Spleen (tissue), 13 donors: ENCODE data around the gene NPHP4. TPM values are rescaled to one million over a fixed set of nuclear protein-coding genes. Genes with fewer than 3 reads are reported as not detected.

ENCODE experiments used
- DNase-seq: peaks from one replicate; pipeline ENCODE4 v3.0.0-alpha.2; 2020
- H3K27ac ChIP-seq, 8 donors: fragments of 200-600 bp; sonication (generic) in 7 of 8; 1 replicate in 4 of 8; 2 replicates in 4 of 8; pipeline versions ENCODE4 v1.5.0 to v1.8.0; 2016 to 2021; ENCODE audit warnings: inconsistent platforms in 4 of 8, mild to moderate bottlenecking in 4 of 8, moderate library complexity in 1 of 8
- H3K27me3 ChIP-seq, 7 donors: fragments of 200-600 bp; sonication (generic) in 6 of 7; replicated peaks in 1 of 7; 1 replicate in 4 of 7; 2 replicates in 3 of 7; pipeline versions ENCODE4 v1.5.0 to v1.8.0; 2016 to 2021; ENCODE audit warnings: inconsistent platforms in 3 of 7, mild to moderate bottlenecking in 1 of 7
- H3K36me3 ChIP-seq, 6 donors: fragments of 200-600 bp; sonication (generic) in 5 of 6; 1 replicate in 4 of 6; 2 replicates in 2 of 6; pipeline versions ENCODE4 v1.5.0 to v1.8.0; 2016 to 2021; ENCODE audit warnings: inconsistent platforms in 2 of 6
- H3K4me1 ChIP-seq, 6 donors: fragments of 200-600 bp; sonication (generic) in 5 of 6; 1 replicate in 3 of 6; 2 replicates in 3 of 6; pipeline versions ENCODE4 v1.5.0 to v1.8.0; 2016 to 2021; ENCODE audit warnings: inconsistent platforms in 3 of 6
- H3K4me3 ChIP-seq, 8 donors: fragments of 200-600 bp; sonication (generic) in 7 of 8; 1 replicate in 4 of 8; 2 replicates in 4 of 8; pipeline versions ENCODE4 v1.5.0 to v1.8.0; 2016 to 2021; ENCODE audit warnings: inconsistent platforms in 4 of 8, mild to moderate bottlenecking in 4 of 8, moderate library complexity in 2 of 8
- H3K9me3 ChIP-seq, 8 donors: fragments of 200-600 bp; sonication (generic) in 7 of 8; 1 replicate in 4 of 8; 2 replicates in 4 of 8; pipeline versions ENCODE4 v1.5.0 to v1.8.0; 2016 to 2021; ENCODE audit warnings: inconsistent platforms in 4 of 8
- CTCF ChIP-seq, 11 experiments: fragments of 200-600 bp in 7 of 11; fragments of 450-650 bp in 4 of 11; sonication (generic) in 4 of 11; IDR thresholded peaks in 8 of 11; conservative IDR thresholded peaks in 3 of 11; 1 replicate in 7 of 11; 2 replicates in 4 of 11; pipeline versions ENCODE4 v1.4.0 to v1.8.0; 2016 to 2021; ENCODE audit warnings: antibody characterized with exemption in 11 of 11, inconsistent platforms in 4 of 11, mild to moderate bottlenecking in 1 of 11
- POLR2A ChIP-seq, 3 donors: fragments of 450-650 bp; IDR thresholded peaks; one replicate each; pipeline ENCODE4 v1.5.1; 2017; ENCODE audit warnings: antibody characterized with exemption in 3 of 3, mild to moderate bottlenecking in 1 of 3
- POLR2AphosphoS5 ChIP-seq, 3 donors: sonication (generic); formaldehyde crosslinking; IDR thresholded peaks; one replicate each; pipeline ENCODE4 v1.5.1; 2017; ENCODE audit warnings: antibody characterized with exemption in 3 of 3
- WGBS, 5 donors: extraction: QIAGEN DNeasy Blood & Tissue Kit in 3 of 5; methylation state at CpG; one replicate each; pipeline versions ENCODE4 v1.1.5 to v1.1.7; 2013 to 2018; 5-methylcytosine and 5-hydroxymethylcytosine counted together
- intact Hi-C: fragments of 100-400 bp; cut with DNase I; formaldehyde crosslinking; loops from one replicate; pipeline ENCODE4 v1.15.0; 2023; ENCODE audit warnings: low total_unique reads
- long read RNA-seq, 2 donors: transcript quantifications; one replicate each; lab custom pipeline, GENCODE V29; 2026
- polyA plus RNA-seq, 3 donors: library from polyadenylated mRNA; stranded (reverse); fragments of 200-250 nt; gene quantifications; one replicate each; pipeline ENCODE4 v1.2.1, GENCODE V29; 2013
- total RNA-seq, 7 donors: library from RNA; depleted of rRNA in 3 of 7; stranded (reverse); fragments of >200 nt in 3 of 7; fragmentation: NEBNext Ultra II Directional in 4 of 7; extraction: Animal tissue kit (Norgen Biotek cat#: 25700) in 4 of 7; gene quantifications; one replicate each; pipeline versions ENCODE4 v1.1.0 to v1.2.1, GENCODE V29; 2016 to 2021
- donor health status: healthy with polysubstance abuse.
- donor health status: DM: no; HTN: no; CAD: no; lungs with moderate emphysema.
- donor health status: DM: no; HTN: no; CAD: no.
- donor health status: Bipolar disorder and iron deficiency.
- donor health status: healthy.
- donor health status: DM: no; HTN: no; CAD: no.
- donor health status: DM: yes; HTN: yes; CAD: no.

NPHP4 gene
- 10 to 100 TPM in 5 of 7 donors, 1 to 10 TPM in 2; 8.4 to 17.5 (median 10.9) TPM for total RNA-seq
- polyA plus RNA-seq: 1 to 10 TPM; 1.2 to 3.4 (median 2.6) TPM
- long read RNA-seq, donor 1: 0 reads
- long read RNA-seq, donor 2: 0 reads

GRCh38 chr1:5992026-5992813, at the start of gene NPHP4:
Gene NPHP4 (minus strand): TSS chr1:5992425. CDS start chr1:5986289, 6,136 bp downstream.
- TF ChIP-seq POLR2AphosphoS5 (IDR thresholded peaks at IDR 0.05) (peak; percentile 86 to 89 (median 89)), POLR2A (IDR thresholded peaks at IDR 0.05) (peak in 1 of 3 donors; percentile 46), CTCF (IDR thresholded peaks at IDR 0.05 in 8 of 11, conservative IDR thresholded peaks at IDR 0.05 in 3 of 11) (peak in 3 of 11 experiments; percentile 20 to 38 (median 37))
- peak within 1 kb of the TSS; percentile 64 to 98 (median 94) for H3K4me3 ChIP-seq
- 0% methylated on average over 57 to 94 of the region's 94 CpGs for WGBS, 5 donors
- peaks cover 0 to 21% (median 5%) of the 10 kb centered on the region in 6 donors for H3K36me3 ChIP-seq
- peak within 1 kb of the TSS; percentile 89 to 98 (median 92) for H3K27ac ChIP-seq
- H3K9me3 ChIP-seq: no peaks in the 10 kb centered on the region
- no peaks in the 10 kb centered on the region for H3K27me3 ChIP-seq
- intact Hi-C loops: loop anchor here (5.0 kb wide), 1 partner anchor 35 kb away; no protein-coding TSS in a partner anchor
- peaks cover 19 to 59% (median 41%) of the 10 kb centered on the region in 6 donors for H3K4me1 ChIP-seq
- DNase-seq: peak; percentile 99

GRCh38 chr1:6041432-6042062, 49.3 kb upstream of the NPHP4 start:
- 68 to 86% (median 76%) methylated on average over 8 to 20 of the region's 20 CpGs for WGBS, 5 donors
- H3K4me3 ChIP-seq: no peak overlapping the region
- intact Hi-C loops: no loop called here
- DNase-seq: peak; percentile 83
- TF ChIP-seq POLR2AphosphoS5 (IDR thresholded peaks at IDR 0.05) (peak in 1 of 3 donors; percentile 9), CTCF (IDR thresholded peaks at IDR 0.05 in 8 of 11, conservative IDR thresholded peaks at IDR 0.05 in 3 of 11) (peak in 8 of 11 experiments; percentile 21 to 62 (median 42)), POLR2A (IDR thresholded peaks at IDR 0.05) (no peak)
- H3K36me3 ChIP-seq: peaks cover 0 to 93% (median 29%) of the 10 kb centered on the region in 6 donors
- H3K9me3 ChIP-seq: no peaks in the 10 kb centered on the region
- peaks cover 0 to 49% (median 11%) of the 10 kb centered on the region in 6 donors for H3K4me1 ChIP-seq
- no peak overlapping the region for H3K27ac ChIP-seq
- no peaks in the 10 kb centered on the region for H3K27me3 ChIP-seq

DNA sequence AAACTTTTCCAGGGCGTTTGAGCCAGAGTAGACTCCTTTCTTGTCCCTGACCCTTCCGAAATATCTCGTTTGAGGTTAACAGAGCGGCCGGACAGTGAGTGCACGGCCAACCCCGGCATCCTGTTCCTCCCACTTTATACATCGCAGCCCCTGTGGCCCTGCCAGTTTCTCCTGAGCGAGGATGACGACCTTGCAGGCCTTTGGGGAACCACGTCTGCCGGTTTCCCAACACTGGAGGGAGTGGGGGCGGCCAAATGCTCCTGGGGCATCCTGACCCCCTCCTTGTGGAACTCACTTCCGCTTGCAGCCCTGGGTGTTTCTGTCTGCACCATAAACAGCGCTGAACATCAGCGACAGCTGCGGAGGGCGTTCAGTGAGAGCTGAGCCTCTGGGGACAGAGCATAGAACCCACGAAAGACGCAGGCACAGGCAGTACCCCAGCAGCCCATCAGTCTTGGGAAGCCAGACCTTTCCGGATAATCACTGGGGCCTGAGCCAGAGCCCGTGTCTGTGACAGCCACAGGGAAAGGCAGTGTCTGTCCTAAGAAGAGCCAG, 48.7 kb upstream of the NPHP4 start:
- intact Hi-C loops: no loop called here
- TF ChIP-seq POLR2AphosphoS5 (IDR thresholded peaks at IDR 0.05) (no peak), CTCF (IDR thresholded peaks at IDR 0.05 in 8 of 11, conservative IDR thresholded peaks at IDR 0.05 in 3 of 11) (no peak), POLR2A (IDR thresholded peaks at IDR 0.05) (no peak)
- Histone ChIP-seq H3K4me3 (no peak overlapping the region), H3K27me3 (no peaks in the 10 kb centered on the region), H3K4me1 (peaks cover 0 to 52% (median 11%) of the 10 kb centered on the region in 6 donors), H3K9me3 (no peaks in the 10 kb centered on the region), H3K27ac (no peak overlapping the region), H3K36me3 (peaks cover 0 to 93% (median 29%) of the 10 kb centered on the region in 6 donors)
- 68 to 79% (median 77%) methylated on average over 15 to 22 of the region's 22 CpGs for WGBS, 5 donors
- no peak for DNase-seq
